HepG2 (cell line): ENCODE data around the gene IL1RAPL1. TPM values are rescaled to one million over a fixed set of nuclear protein-coding genes. Genes with fewer than 3 reads are reported as not detected.

Experiments used
- ATAC-seq: fragments of 200-7000 bp; cut with Tn5 transposase; 3 replicates; pipeline ENCODE4 v1.9.1; 2020; ENCODE audit warnings: mild to moderate bottlenecking, moderate library complexity
- BruUV-seq: library from RNA; stranded (reverse); fragments of 400-500 nt; replicated peaks from 2 replicates; lab custom pipeline; 2021; lab: Mats Ljungman, UMichigan
- CTCF ChIA-PET: fragments of 300-600 bp; formaldehyde crosslinking; extraction: SDS; loops from one replicate; lab custom pipeline; 2021; ENCODE audit warnings: low total read pairs, inconsistent platforms, low intra/inter-chr PET ratio; lab: Yijun Ruan, JAX
- POLR2A ChIA-PET: fragments of 350-600 bp; sonication (Branson Sonifier 250); formaldehyde crosslinking; loops from one replicate; lab custom pipeline; 2020; ENCODE audit warnings: antibody characterized with exemption, inconsistent platforms; lab: Yijun Ruan, JAX
- DNase-seq: peaks from one replicate; pipeline ENCODE4 v3.0.0-alpha.2; 2015; ENCODE audit warnings: low spot score
- FAIRE-seq: peaks from 3 replicates; lab custom pipeline; 2011; peaks lifted over from hg19 to GRCh38; lab: Jason Lieb, UNC
- H2AFZ ChIP-seq: one replicate; pipeline ENCODE4 v1.6.1; 2011; ENCODE audit warnings: low read length, inconsistent platforms
- H3K27ac ChIP-seq: fragments of 300-600 bp; 3 replicates; pipeline ENCODE4 v1.8.0; 2011; ENCODE audit warnings: mixed run types, mild to moderate bottlenecking, mixed read lengths, low read length, inconsistent platforms; ENCODE audit not compliant: insufficient read depth; ENCODE audit errors: extremely low read length
- H3K27me3 ChIP-seq, 2 experiments: fragments of 200-600 bp in 1 of 2; 2 replicates in 1 of 2; 3 replicates in 1 of 2; pipeline versions ENCODE4 v1.6.0 to v1.8.0; 2011; ENCODE audit warnings: low read length in 2 of 2, mild to moderate bottlenecking in 2 of 2, moderate library complexity in 2 of 2, inconsistent platforms in 1 of 2; ENCODE audit not compliant: insufficient read depth in 2 of 2, control insufficient read depth in 1 of 2
- H3K36me3 ChIP-seq, 2 experiments: fragments of 200-600 bp in 1 of 2; replicated peaks in 1 of 2; 2 replicates in 1 of 2; 3 replicates in 1 of 2; pipeline versions ENCODE4 v1.5.1 to v1.8.0; 2011; ENCODE audit warnings: low read length in 2 of 2, inconsistent platforms in 1 of 2; ENCODE audit not compliant: insufficient read depth in 2 of 2, control insufficient read depth in 1 of 2
- H3K4me1 ChIP-seq: 2 replicates; pipeline ENCODE4 v1.5.1; 2012; ENCODE audit warnings: low read length, inconsistent platforms; ENCODE audit not compliant: insufficient read depth
- H3K4me2 ChIP-seq: 2 replicates; pipeline ENCODE4 v1.6.0; 2011; ENCODE audit warnings: low read depth, low read length, inconsistent platforms
- H3K4me3 ChIP-seq, 3 experiments: fragments of 200-600 bp in 1 of 3; sonication (generic), shearing (Covaris generic) in 1 of 3; replicated peaks in 1 of 3; 2 replicates each; pipeline ENCODE4 v1.5.1; 2011 to 2016; ENCODE audit warnings: low read length in 3 of 3, inconsistent platforms in 2 of 3, low read depth in 2 of 3, mild to moderate bottlenecking in 2 of 3, control low read depth in 1 of 3, mixed read lengths in 1 of 3; ENCODE audit not compliant: insufficient read depth in 1 of 3
- H3K79me2 ChIP-seq: one replicate; pipeline ENCODE4 v1.6.1; 2011; ENCODE audit warnings: low read length, inconsistent platforms; ENCODE audit not compliant: insufficient read depth
- H3K9ac ChIP-seq: 2 replicates; pipeline ENCODE4 v1.6.0; 2011; ENCODE audit warnings: mild to moderate bottlenecking, low read depth, low read length, inconsistent platforms; ENCODE audit not compliant: insufficient read depth
- H3K9me3 ChIP-seq: 2 replicates; pipeline ENCODE4 v1.5.1; 2012; ENCODE audit warnings: mild to moderate bottlenecking, low read length
- H4K20me1 ChIP-seq: 2 replicates; pipeline ENCODE4 v1.6.0; 2011; ENCODE audit warnings: inconsistent platforms, mild to moderate bottlenecking, low read length, moderate library complexity; ENCODE audit not compliant: insufficient read depth
- ATF5 ChIP-seq: sonication (generic); formaldehyde crosslinking; IDR thresholded peaks from 2 replicates; pipeline ENCODE4 v1.4.0; 2020; ENCODE audit warnings: mild to moderate bottlenecking, low read depth, missing genetic modification reagents
- ELF3 ChIP-seq: IDR thresholded peaks from 2 replicates; pipeline ENCODE4 v1.6.1; 2016; ENCODE audit warnings: missing genetic modification reagents, missing compliant biosample characterization
- SAFB2 ChIP-seq: sonication (generic); formaldehyde crosslinking; IDR thresholded peaks from 2 replicates; pipeline ENCODE4 v1.5.1; 2020; ENCODE audit warnings: missing genetic modification reagents, low read depth, mild to moderate bottlenecking, borderline replicate concordance
- SIN3B ChIP-seq: fragments of 150-350 bp; IDR thresholded peaks from 2 replicates; pipeline ENCODE4 v1.6.1; 2014; ENCODE audit warnings: low read length
- SKI ChIP-seq: fragments of 450-650 bp; IDR thresholded peaks from one replicate; pipeline ENCODE4 v1.6.1; 2018; ENCODE audit warnings: mild to moderate bottlenecking; ENCODE audit not compliant: partially characterized antibody
- ZNF710 ChIP-seq: sonication (generic); formaldehyde crosslinking; IDR thresholded peaks from 2 replicates; pipeline ENCODE4 v1.5.0; 2020; ENCODE audit warnings: mild to moderate bottlenecking, missing genetic modification reagents, borderline replicate concordance
- WGBS: methylation state at CpG from one replicate; pipeline ENCODE4 v1.1.6; 2017; ENCODE audit warnings: low lambda C conversion rate; 5-methylcytosine and 5-hydroxymethylcytosine counted together
- in situ Hi-C: cut with HindIII; loops from 2 replicates; pipeline ENCODE4 v1.10.0; 2017; ENCODE audit warnings: low pct_unique_long_range_greater_than_20kb; ENCODE audit not compliant: extremely low pct_ligation_motif_present
- intact Hi-C: fragments of 100-400 bp; cut with micrococcal nuclease; formaldehyde crosslinking; loops from one replicate; pipeline ENCODE4 v1.10.0; 2022; ENCODE audit not compliant: unreplicated experiment
- polyA plus RNA-seq, 8 experiments: library from polyadenylated mRNA; depleted of rRNA in 3 of 8; stranded (reverse) in 7 of 8; unstranded in 1 of 8; fragments of >200 nt; fragmentation: Illumina TruSeq in 4 of 8; extraction: Trizol in 4 of 8; gene quantifications; 2 replicates each; pipeline versions ENCODE4 v1.2.1 to v1.2.3, GENCODE V29; 2011 to 2016; ENCODE audit warnings: low read depth in 4 of 8, missing spikeins in 1 of 8, mixed read lengths in 1 of 8; ENCODE audit not compliant: insufficient read depth in 1 of 8
- total RNA-seq, 5 experiments: library from RNA; depleted of rRNA; stranded (reverse); fragments of >200 nt; fragmentation: Illumina TruSeq; extraction: Trizol; gene quantifications; 2 replicates each; pipeline ENCODE4 v1.2.3, GENCODE V29; 2016; ENCODE audit warnings: low read depth in 1 of 5

Gene IL1RAPL1
- total and polyA plus RNA-seq, 2 of the 13 experiments (the other 11 are each of a cell fraction or from before 2014, with no cell fraction given) = 0.04 TPM; not detected in 1

- in situ Hi-C loops = no loop called here
- no peak for FAIRE-seq
- WGBS = 8% methylated on average over 4 of the region's 4 CpGs
These were observed 710.0 kb downstream of the IL1RAPL1 start for GRCh38 chrX:29297171-29297800.

More at GRCh38 chrX:29297171-29297800, 710.0 kb downstream of the IL1RAPL1 start:
- ATAC-seq = no peak
- no peaks in the 10 kb centered on the region for H3K27me3 ChIP-seq
- H3K9me3 ChIP-seq = no peaks in the 10 kb centered on the region
- H3K79me2 ChIP-seq = no peaks in the 10 kb centered on the region
- no peak overlapping the region for H3K27ac ChIP-seq
- no peak for DNase-seq
- no peak overlapping the region for H3K4me2 ChIP-seq
- CTCF ChIA-PET = no interaction called here
- POLR2A ChIA-PET = no interaction called here
- H4K20me1 ChIP-seq = no peaks in the 10 kb centered on the region
- no peak overlapping the region for H3K9ac ChIP-seq
- BruUV-seq = no TSS peak
- H3K4me1 ChIP-seq = no peaks in the 10 kb centered on the region
- intact Hi-C loops = no loop called here
- H3K36me3 ChIP-seq = no peaks in the 10 kb centered on the region
- TF ChIP-seq SAFB2 (CRISPR knock-in tag) (no peak), SKI (no peak), SIN3B (no peak), ELF3 (CRISPR knock-in tag) (no peak), ATF5 (CRISPR knock-in tag) (no peak), ZNF710 (CRISPR knock-in tag) (no peak)
- no peak overlapping the region for H2AFZ ChIP-seq
- no peak overlapping the region for H3K4me3 ChIP-seq
